ENCODE results near the gene LCN6. TPM values are rescaled to one million over a fixed set of nuclear protein-coding genes. Genes with fewer than 3 reads are reported as not detected.

LCN6 gene
- total RNA-seq, 2 donors from 2014 or later = 6.4 to 9.3 TPM

- peaks cover 0 to 1% of the 10 kb centered on the region in 2 donors for H3K4me1 ChIP-seq
- no peaks in the 10 kb centered on the region for H3K27me3 ChIP-seq
- no peaks in the 10 kb centered on the region for H3K9me3 ChIP-seq
- H3K27ac ChIP-seq = no peak overlapping the region
- TF ChIP-seq, protein P1, sequence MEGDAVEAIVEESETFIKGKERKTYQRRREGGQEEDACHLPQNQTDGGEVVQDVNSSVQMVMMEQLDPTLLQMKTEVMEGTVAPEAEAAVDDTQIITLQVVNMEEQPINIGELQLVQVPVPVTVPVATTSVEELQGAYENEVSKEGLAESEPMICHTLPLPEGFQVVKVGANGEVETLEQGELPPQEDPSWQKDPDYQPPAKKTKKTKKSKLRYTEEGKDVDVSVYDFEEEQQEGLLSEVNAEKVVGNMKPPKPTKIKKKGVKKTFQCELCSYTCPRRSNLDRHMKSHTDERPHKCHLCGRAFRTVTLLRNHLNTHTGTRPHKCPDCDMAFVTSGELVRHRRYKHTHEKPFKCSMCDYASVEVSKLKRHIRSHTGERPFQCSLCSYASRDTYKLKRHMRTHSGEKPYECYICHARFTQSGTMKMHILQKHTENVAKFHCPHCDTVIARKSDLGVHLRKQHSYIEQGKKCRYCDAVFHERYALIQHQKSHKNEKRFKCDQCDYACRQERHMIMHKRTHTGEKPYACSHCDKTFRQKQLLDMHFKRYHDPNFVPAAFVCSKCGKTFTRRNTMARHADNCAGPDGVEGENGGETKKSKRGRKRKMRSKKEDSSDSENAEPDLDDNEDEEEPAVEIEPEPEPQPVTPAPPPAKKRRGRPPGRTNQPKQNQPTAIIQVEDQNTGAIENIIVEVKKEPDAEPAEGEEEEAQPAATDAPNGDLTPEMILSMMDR (IDR thresholded peaks at IDR 0.05) = no peak
- no peaks in the 10 kb centered on the region for H3K36me3 ChIP-seq
- no peak overlapping the region for H3K4me3 ChIP-seq
- DNase-seq (ENCODE audit: low spot score) = no peak
Observed at GRCh38 chr9:136700304-136700703, 48.0 kb downstream of the LCN6 start.

DNA sequence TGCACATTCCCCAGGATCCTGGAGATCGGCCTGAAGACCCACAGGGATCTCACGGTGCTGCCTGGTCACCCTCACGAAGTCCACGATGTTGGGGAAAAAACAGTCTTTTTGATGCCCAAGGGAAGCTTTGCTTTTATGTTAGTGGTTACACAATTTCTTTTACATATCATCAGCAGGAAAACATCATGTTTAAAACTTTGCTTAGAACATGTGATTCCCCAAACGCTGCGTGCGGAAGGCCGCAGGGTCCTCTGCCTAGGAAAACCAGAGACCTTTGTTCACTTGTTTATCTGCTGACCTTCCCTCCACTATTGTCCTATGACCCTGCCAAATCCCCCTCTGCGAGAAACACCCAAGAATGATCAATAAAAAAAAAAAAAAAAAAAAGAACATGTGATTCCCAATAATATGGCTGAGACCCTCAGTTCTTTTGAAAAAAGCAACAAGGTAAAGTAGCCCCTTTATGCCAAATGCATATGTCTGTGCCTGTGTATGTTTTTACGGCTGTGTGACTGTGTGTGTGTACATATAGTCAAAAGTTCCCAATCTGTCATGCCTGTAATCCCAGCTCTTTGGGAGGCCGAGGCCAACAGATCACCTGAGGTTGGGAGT is 49.6 kb downstream of the LCN6 start:
- H3K4me1 ChIP-seq = peaks cover 0 to 13% of the 10 kb centered on the region in 2 donors
- no peaks in the 10 kb centered on the region for H3K27me3 ChIP-seq
- H3K27ac ChIP-seq = no peak overlapping the region
- TF ChIP-seq, protein P1 (IDR thresholded peaks at IDR 0.05) = no peak
- no peak overlapping the region for H3K4me3 ChIP-seq
- no peak for DNase-seq (ENCODE audit: low spot score)
- no peaks in the 10 kb centered on the region for H3K36me3 ChIP-seq
- no peaks in the 10 kb centered on the region for H3K9me3 ChIP-seq

DNA sequence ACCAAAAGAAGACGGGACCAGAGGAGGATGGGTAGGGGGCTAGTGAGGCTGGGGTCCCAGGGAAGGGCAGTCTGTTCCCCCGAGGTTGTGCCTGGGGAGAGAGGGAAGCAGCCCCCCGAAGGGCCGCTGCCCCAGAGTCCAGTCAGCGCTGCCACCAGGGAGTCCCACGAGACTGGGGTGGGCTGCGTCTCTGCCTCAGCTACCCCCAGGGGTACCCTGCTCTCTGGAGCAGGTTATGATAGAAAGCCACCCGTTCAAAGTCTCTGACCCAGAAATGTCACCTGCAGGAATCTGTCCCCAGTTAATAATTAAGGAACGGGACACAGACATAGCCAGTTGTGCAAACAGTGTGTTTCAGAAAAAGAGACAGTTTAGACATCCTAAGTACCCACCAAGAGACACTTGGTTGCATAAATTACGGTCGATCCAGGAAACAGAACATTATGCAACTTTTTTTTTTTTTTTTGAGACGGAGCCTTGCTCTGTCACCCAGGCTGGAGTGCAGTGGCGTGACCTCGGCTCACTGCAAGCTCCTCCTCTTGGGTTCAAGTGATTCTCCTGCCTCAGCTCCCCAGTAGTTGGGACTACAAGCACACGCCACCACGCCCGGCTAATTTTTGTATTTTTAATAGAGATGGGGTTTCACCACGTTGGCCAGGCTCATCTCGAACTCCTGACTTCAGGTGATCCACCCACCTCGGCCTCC is 50.4 kb downstream of the LCN6 start:
- DNase-seq (ENCODE audit: low spot score) = no peak
- Histone ChIP-seq H3K9me3 (no peaks in the 10 kb centered on the region), H3K4me1 (peaks cover 0 to 20% of the 10 kb centered on the region in 2 donors), H3K4me3 (no peak overlapping the region), H3K27ac (no peak overlapping the region), H3K27me3 (no peaks in the 10 kb centered on the region), H3K36me3 (no peaks in the 10 kb centered on the region)
- TF ChIP-seq, protein P1 (IDR thresholded peaks at IDR 0.05) = no peak

- Histone ChIP-seq H3K27ac (no peak overlapping the region), H3K4me1 (peaks cover 0 to 20% of the 10 kb centered on the region in 2 donors), H3K9me3 (no peaks in the 10 kb centered on the region), H3K36me3 (no peaks in the 10 kb centered on the region), H3K27me3 (no peaks in the 10 kb centered on the region), H3K4me3 (no peak overlapping the region)
- TF ChIP-seq, protein P1 (IDR thresholded peaks at IDR 0.05) = no peak
- DNase-seq (ENCODE audit: low spot score) = no peak
Observed at GRCh38 chr9:136697146-136697820, 51.0 kb downstream of the LCN6 start.

GRCh38 chr9:136696502-136696901 is 51.8 kb downstream of the LCN6 start:
- H3K27me3 ChIP-seq = no peaks in the 10 kb centered on the region
- TF ChIP-seq, protein P1 (IDR thresholded peaks at IDR 0.05) = no peak
- H3K4me1 ChIP-seq = peaks cover 0 to 22% of the 10 kb centered on the region in 2 donors
- H3K4me3 ChIP-seq = no peak overlapping the region
- no peak for DNase-seq (ENCODE audit: low spot score)
- H3K27ac ChIP-seq = no peak overlapping the region
- no peaks in the 10 kb centered on the region for H3K9me3 ChIP-seq
- no peaks in the 10 kb centered on the region for H3K36me3 ChIP-seq

Measured in right atrium auricular region (tissue), 2 donors.